GM06990 (cell line): Measurements from ENCODE around the gene ZBTB25.
A peak's percentile ranks its signal among the peaks of the same experiment; 100 is the strongest.

Source experiments
- DNase-seq: peaks from one replicate; pipeline ENCODE4 v3.0.0-alpha.2; 2011; ENCODE audit not compliant: insufficient read length; ENCODE audit errors: extremely low read depth
- H3K27me3 ChIP-seq: replicated peaks from 2 replicates; pipeline ENCODE4 v1.6.0; 2011; ENCODE audit warnings: low read length; ENCODE audit not compliant: control insufficient read depth, insufficient read depth
- H3K36me3 ChIP-seq: 2 replicates; pipeline ENCODE4 v1.5.1; 2011; ENCODE audit warnings: low read length; ENCODE audit not compliant: control insufficient read depth, insufficient read depth
- H3K4me3 ChIP-seq: replicated peaks from 2 replicates; pipeline ENCODE4 v1.5.1; 2011; ENCODE audit warnings: low read depth, mild to moderate bottlenecking, control low read depth, low read length
- TF ChIP-seq, protein P1 (sequence below): IDR thresholded peaks from 2 replicates; pipeline ENCODE4 v1.5.1; 2011; ENCODE audit warnings: low read length, control low read depth, mild to moderate bottlenecking, inconsistent platforms; ENCODE audit not compliant: insufficient read depth, poor library complexity, severe bottlenecking

ZBTB25 gene

GRCh38 chr14:64407329-64407728 lies 96.3 kb downstream of the ZBTB25 start:
- TF ChIP-seq, protein P1, sequence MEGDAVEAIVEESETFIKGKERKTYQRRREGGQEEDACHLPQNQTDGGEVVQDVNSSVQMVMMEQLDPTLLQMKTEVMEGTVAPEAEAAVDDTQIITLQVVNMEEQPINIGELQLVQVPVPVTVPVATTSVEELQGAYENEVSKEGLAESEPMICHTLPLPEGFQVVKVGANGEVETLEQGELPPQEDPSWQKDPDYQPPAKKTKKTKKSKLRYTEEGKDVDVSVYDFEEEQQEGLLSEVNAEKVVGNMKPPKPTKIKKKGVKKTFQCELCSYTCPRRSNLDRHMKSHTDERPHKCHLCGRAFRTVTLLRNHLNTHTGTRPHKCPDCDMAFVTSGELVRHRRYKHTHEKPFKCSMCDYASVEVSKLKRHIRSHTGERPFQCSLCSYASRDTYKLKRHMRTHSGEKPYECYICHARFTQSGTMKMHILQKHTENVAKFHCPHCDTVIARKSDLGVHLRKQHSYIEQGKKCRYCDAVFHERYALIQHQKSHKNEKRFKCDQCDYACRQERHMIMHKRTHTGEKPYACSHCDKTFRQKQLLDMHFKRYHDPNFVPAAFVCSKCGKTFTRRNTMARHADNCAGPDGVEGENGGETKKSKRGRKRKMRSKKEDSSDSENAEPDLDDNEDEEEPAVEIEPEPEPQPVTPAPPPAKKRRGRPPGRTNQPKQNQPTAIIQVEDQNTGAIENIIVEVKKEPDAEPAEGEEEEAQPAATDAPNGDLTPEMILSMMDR = no peak
- Histone ChIP-seq H3K4me3 (no peak overlapping the region), H3K27me3 (no peaks in the 10 kb centered on the region), H3K36me3 (peaks cover 5% of the 10 kb centered on the region)
- peak; percentile 24 for DNase-seq

- DNase-seq = no peak
- Histone ChIP-seq H3K36me3 (peaks cover 3% of the 10 kb centered on the region), H3K27me3 (no peaks in the 10 kb centered on the region), H3K4me3 (no peak overlapping the region)
- TF ChIP-seq, protein P1 = no peak
These were observed 98.3 kb downstream of the ZBTB25 start for GRCh38 chr14:64405295-64405694.

GRCh38 chr14:64401949-64402348 lies 101.7 kb downstream of the ZBTB25 start:
- TF ChIP-seq, protein P1 = no peak
- Histone ChIP-seq H3K27me3 (no peaks in the 10 kb centered on the region), H3K4me3 (no peak overlapping the region), H3K36me3 (peaks cover 3% of the 10 kb centered on the region)
- DNase-seq = no peak

- TF ChIP-seq, protein P1 = no peak
- peaks cover 3% of the 10 kb centered on the region for H3K36me3 ChIP-seq
- no peaks in the 10 kb centered on the region for H3K27me3 ChIP-seq
- no peak overlapping the region for H3K4me3 ChIP-seq
- DNase-seq = no peak
These were observed 102.7 kb downstream of the ZBTB25 start for GRCh38 chr14:64400829-64401459.
